Naive thymus-derived CD8-positive, alpha-beta T cell (primary cell): ENCODE data around the gene MYBBP1A. TPM values are rescaled to one million over a fixed set of nuclear protein-coding genes. Genes with fewer than 3 reads are reported as not detected.

Experiments used
- ATAC-seq, 2 donors: fragments of 150-1000 bp; cut with Tn5 transposase in 1 of 2; sonication (Bioruptor Pico), chemical (Tn5 transposase) in 1 of 2; 1 replicate in 1 of 2; 2 replicates in 1 of 2; pipeline ENCODE4 v1.10.0; 2021; ENCODE audit warnings: mild to moderate bottlenecking in 2 of 2, moderate library complexity in 2 of 2
- POLR2A ChIA-PET: fragments of 350-600 bp; sonication (Branson Sonifier 250); formaldehyde crosslinking; loops from one replicate; lab custom pipeline; 2021; ENCODE audit warnings: antibody characterized with exemption; lab: Charles Lee
- DNase-seq, 10 donors: peaks; one replicate each; pipeline versions ENCODE4 v3.0.0 to v3.0.0-alpha.2; 2020 to 2022
- H3K27ac Mint-ChIP-seq, 10 donors: one replicate each; pipeline ENCODE4 v1.8.0; 2020 to 2022; ENCODE audit warnings: mild to moderate bottlenecking in 10 of 10, mixed read lengths in 10 of 10, moderate library complexity in 4 of 10, inconsistent platforms in 1 of 10
- H3K27me3 Mint-ChIP-seq, 5 donors: one replicate each; pipeline ENCODE4 v1.8.0; 2021 to 2022; ENCODE audit warnings: mixed read lengths in 5 of 5
- H3K36me3 Mint-ChIP-seq, 3 donors: one replicate each; pipeline ENCODE4 v1.8.0; 2020 to 2022; ENCODE audit warnings: mixed read lengths in 3 of 3, mild to moderate bottlenecking in 2 of 3, inconsistent platforms in 1 of 3
- H3K4me1 Mint-ChIP-seq, 4 donors: one replicate each; pipeline ENCODE4 v1.8.0; 2021 to 2022; ENCODE audit warnings: mixed read lengths in 4 of 4
- H3K4me3 Mint-ChIP-seq, 10 donors: one replicate each; pipeline ENCODE4 v1.8.0; 2020 to 2022; ENCODE audit warnings: mild to moderate bottlenecking in 10 of 10, mixed read lengths in 10 of 10, moderate library complexity in 6 of 10, inconsistent platforms in 1 of 10
- H3K9me3 Mint-ChIP-seq, 9 donors: one replicate each; pipeline ENCODE4 v1.8.0; 2020 to 2022; ENCODE audit warnings: mixed read lengths in 9 of 9, mild to moderate bottlenecking in 3 of 9, inconsistent platforms in 1 of 9, moderate library complexity in 1 of 9
- polyA plus RNA-seq, 3 donors: library from polyadenylated mRNA; unstranded; fragments of 300-500 nt; fragmentation: Illumina TruSeq; gene quantifications; one replicate each; pipeline ENCODE4 v1.2.3, GENCODE V29; 2021
- total RNA-seq, 8 experiments: library from RNA in 2 of 8; stranded (reverse) in 2 of 8; gene quantifications; one replicate each; pipeline ENCODE4 v1.2.3 and lab custom pipeline; 2021 to 2026

The MYBBP1A gene
- total and polyA plus RNA-seq, 5 experiments from 2014 or later, result 14.0 to 88.6 (median 45.7) TPM

DNA sequence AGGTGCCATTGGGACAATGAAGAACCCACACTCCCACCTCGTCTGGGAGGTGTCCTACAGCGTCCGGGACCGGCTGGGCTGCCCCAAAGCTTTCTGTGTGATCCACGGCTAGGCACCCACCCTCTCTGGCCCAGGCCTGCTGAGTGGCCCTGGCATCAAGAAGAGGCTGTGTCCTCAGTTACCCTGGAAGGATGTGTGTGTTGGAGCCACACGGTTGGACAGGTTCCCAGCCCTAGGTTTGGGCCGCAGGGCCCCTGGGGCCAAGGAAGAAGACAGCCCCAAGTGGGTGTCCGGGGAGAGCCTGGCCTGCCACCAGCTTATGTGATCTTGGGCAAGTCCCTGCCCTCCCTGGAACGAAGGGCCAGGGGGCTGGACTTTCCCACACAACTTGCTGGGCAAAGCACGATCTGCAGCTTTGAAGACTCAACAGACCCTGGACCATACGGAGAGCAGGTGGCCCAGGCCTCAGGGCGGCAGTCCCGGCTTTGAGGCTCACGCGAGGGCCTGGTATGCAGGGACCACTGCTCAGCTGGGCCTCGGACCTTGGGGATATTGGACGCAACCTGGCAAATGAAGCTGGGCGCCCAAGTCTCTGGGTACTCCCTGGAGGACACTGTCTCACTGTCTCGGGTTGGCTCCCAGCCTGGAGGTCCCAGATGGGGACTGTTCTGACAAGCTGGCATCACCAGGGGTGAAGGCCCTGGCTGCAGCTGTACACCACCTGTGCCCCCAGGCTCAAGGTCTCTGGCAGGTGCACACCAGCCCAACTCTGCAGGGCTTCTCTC is 17.5 kb downstream of the MYBBP1A start:
- peak in 1 of 10 donors; percentile 56 for DNase-seq
- peaks cover 0 to 3% (median 0%) of the 10 kb centered on the region in 5 donors for H3K27me3 Mint-ChIP-seq
- POLR2A ChIA-PET, result interaction anchor here (0.8 kb wide), 1 partner anchor 18 kb away, joined by 3 read pairs; no protein-coding TSS in a partner anchor
- no peak for ATAC-seq
- no peaks in the 10 kb centered on the region for H3K9me3 Mint-ChIP-seq
- no peak overlapping the region for H3K4me3 Mint-ChIP-seq
- H3K36me3 Mint-ChIP-seq, result peaks cover 0 to 28% (median 2%) of the 10 kb centered on the region in 3 donors
- peaks cover 0 to 12% (median 11%) of the 10 kb centered on the region in 4 donors for H3K4me1 Mint-ChIP-seq
- no peak overlapping the region for H3K27ac Mint-ChIP-seq

DNA sequence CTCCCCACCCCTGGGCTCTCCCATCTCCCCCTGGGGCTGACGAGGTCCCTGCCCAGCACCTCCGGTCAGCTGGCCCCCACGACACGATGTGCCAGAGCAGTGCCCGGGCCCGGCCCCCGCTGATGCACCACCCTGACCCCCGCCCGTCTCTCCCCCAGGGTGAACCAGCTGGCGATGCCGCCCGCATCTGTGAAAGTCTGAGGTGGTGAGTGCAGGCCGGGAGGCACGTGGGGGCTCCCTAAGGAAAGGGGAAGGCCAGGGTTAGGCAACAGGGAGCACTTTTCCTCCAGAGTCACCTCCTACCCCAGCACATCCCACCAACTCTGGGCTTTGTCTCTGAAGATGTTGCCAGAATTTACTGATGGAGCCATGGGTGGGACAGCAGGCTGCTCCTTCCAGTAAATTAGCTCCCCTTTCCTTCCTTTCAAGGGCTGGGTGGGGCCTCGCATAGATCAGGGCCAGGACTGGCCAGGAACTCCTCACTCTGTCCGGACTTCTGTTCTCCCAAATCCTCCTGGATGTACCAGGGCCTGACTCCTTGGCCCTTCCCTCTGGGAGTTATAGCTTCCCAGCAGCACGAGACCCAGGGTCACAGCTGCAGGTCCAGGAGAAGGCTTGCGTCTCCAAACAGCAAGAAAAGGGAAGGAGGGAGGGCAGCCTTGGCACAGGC is 18.3 kb downstream of the MYBBP1A start:
- Mint-ChIP-seq H3K4me1 (peaks cover 0 to 14% (median 9%) of the 10 kb centered on the region in 4 donors), H3K4me3 (no peak overlapping the region), H3K36me3 (peaks cover 0 to 21% (median 2%) of the 10 kb centered on the region in 3 donors), H3K27me3 (peaks cover 0 to 8% (median 2%) of the 10 kb centered on the region in 5 donors), H3K9me3 (no peaks in the 10 kb centered on the region), H3K27ac (peak overlapping the region in 2 of 10 donors; percentile 5 to 78)
- POLR2A ChIA-PET, result interaction anchor here (0.8 kb wide), 1 partner anchor 19 kb away, joined by 3 read pairs; no protein-coding TSS in a partner anchor
- ATAC-seq, result no peak
- no peak for DNase-seq

DNA sequence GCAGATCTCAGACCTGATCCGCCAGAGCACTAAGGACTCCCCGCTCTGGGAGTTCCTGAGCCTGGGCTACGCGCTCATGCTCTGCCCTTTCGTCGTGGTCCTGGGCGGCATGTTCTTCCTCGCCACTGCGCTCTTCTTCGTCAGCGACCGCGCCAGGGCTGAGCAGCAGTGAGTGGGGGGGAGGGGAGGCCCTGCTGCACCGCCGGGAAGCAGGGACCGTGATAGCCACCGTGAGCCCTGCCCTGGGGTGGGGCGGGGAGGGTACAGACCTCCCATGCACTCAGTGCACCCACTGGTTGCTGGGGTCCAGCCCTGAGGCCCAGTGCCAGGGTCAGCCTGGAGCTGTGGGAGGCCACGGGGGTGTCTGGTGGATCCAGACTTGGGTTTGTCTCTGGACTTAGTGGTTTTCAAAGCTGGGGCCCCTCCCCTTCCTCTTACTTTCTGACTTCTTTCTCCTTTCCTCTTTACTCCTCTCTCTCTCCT is 18.9 kb downstream of the MYBBP1A start:
- no peak overlapping the region for H3K4me3 Mint-ChIP-seq
- POLR2A ChIA-PET, result no interaction called here
- ATAC-seq (no peak), DNase-seq (no peak)
- H3K9me3 Mint-ChIP-seq, result no peaks in the 10 kb centered on the region
- H3K27me3 Mint-ChIP-seq, result peaks cover 0 to 8% (median 3%) of the 10 kb centered on the region in 5 donors
- peaks cover 0 to 14% (median 9%) of the 10 kb centered on the region in 4 donors for H3K4me1 Mint-ChIP-seq
- H3K27ac Mint-ChIP-seq, result no peak overlapping the region
- H3K36me3 Mint-ChIP-seq, result peaks cover 0 to 17% (median 2%) of the 10 kb centered on the region in 3 donors

DNA sequence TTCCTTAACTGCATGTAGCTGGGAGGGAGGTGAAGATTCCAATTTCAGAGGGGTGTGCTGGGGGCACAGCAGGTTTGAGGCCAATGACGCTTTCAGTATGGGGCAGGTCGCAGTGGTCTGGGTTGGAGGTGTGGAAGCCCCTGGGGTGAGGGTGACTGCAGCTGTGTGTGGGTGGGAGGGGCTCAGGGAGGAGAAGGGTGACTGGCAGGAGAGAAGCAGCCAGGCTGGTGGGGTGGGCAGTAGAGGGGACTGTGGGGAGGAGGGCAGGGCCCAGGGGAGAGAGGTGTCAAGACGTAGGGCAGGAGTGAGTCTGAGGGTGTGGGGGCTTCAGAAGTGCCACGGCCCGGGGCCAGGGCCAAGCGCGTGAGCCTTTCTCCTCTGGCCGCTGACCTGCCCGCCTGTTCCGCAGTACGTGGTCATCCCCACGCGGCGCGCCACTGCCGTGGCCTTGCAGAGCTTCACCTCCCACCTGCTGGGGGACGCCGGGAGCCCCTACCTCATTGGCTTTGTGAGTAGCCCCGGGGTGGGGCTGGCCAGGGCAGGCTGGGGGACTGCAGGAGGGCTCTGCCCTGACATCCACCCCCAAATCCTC is 19.4 kb downstream of the MYBBP1A start:
- no peaks in the 10 kb centered on the region for H3K9me3 Mint-ChIP-seq
- H3K36me3 Mint-ChIP-seq, result peaks cover 0 to 12% (median 0%) of the 10 kb centered on the region in 3 donors

DNA sequence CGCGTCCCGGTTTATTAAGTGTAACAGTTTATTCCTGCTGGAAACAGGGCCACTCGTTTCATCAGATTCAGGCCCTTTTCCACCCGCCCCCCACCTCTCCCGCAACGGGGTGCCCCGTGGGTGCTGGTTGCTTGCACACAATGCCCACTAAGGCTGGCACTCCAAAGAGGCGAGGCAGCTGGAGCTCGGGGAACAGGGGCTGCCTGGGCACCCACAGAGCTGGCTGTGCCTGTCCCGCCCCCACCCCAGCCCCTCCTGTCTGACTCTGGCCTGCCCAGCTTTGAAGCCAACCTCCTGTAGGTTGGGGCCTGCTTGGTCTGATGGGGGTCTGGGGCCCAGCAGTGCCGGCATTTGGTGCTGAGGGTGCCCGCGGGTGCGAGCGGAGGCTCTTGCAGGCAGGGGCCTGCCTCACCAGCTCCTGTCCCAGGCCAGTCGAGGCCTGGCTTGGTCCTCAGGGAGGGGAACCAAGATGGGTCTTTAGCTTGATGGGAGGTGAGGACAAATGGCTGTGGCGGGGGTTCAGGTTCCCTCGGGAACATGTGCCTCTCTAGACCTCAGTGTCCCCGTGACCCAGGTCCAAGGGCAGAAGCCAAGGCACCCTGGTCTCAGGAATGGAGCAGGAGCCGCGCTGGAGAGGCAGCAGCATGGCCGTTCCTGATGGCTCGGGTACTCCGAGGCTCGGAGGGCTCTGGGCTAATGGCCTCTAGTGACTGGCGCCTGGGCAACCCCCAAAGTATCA is 20.1 kb downstream of the MYBBP1A start:
- Mint-ChIP-seq H3K27me3 (peaks cover 0 to 11% (median 3%) of the 10 kb centered on the region in 5 donors), H3K4me1 (peaks cover 0 to 14% (median 9%) of the 10 kb centered on the region in 4 donors), H3K9me3 (no peaks in the 10 kb centered on the region), H3K36me3 (peaks cover 0 to 8% (median 0%) of the 10 kb centered on the region in 3 donors), H3K4me3 (no peak overlapping the region), H3K27ac (peak overlapping the region in 1 of 10 donors; percentile 66)
- POLR2A ChIA-PET, result interaction anchor here (0.5 to 0.7 kb wide), 2 partner anchors 31 to 32 kb away, joined by 3 to 5 read pairs; no protein-coding TSS in a partner anchor
- ATAC-seq (no peak), DNase-seq (no peak)

More for the DNA sequence above, 19.4 kb downstream of the MYBBP1A start:
- POLR2A ChIA-PET, result interaction anchor here (0.5 to 0.7 kb wide), 2 partner anchors 31 kb away, joined by 3 to 5 read pairs; no protein-coding TSS in a partner anchor
- Mint-ChIP-seq H3K27ac (peak overlapping the region in 1 of 10 donors; percentile 66), H3K4me1 (peaks cover 0 to 14% (median 9%) of the 10 kb centered on the region in 4 donors), H3K27me3 (peaks cover 0 to 8% (median 3%) of the 10 kb centered on the region in 5 donors), H3K4me3 (no peak overlapping the region)
- ATAC-seq (no peak), DNase-seq (no peak)

DNA sequence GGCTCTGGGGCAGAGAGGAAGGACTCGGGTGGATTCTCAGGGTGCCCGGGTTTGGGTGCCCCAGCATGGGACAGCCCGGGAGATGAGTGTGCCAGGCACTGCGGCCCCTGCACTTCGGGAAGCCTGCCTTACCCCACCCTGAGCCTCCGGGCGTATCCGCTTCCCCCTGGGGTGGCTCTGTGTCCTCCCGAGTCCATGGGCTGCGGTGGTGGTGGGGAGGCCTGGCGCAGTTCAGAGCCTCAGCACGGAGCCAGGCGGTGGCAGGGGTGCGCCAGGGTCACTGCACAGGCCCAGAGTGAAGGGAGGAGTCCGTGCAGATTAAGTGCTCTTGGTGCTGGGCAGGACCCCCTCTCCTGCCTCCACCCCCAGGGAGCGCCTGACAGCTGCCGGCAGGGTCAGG is 20.7 kb downstream of the MYBBP1A start:
- Mint-ChIP-seq H3K9me3 (no peaks in the 10 kb centered on the region), H3K4me3 (no peak overlapping the region), H3K27me3 (peaks cover under 1 to 11% (median 5%) of the 10 kb centered on the region in 5 donors), H3K27ac (no peak overlapping the region), H3K4me1 (peaks cover 0 to 15% (median 10%) of the 10 kb centered on the region in 4 donors), H3K36me3 (peaks cover 0 to 5% (median 0%) of the 10 kb centered on the region in 3 donors)
- DNase-seq (no peak), ATAC-seq (no peak)
- POLR2A ChIA-PET, result no interaction called here

DNA sequence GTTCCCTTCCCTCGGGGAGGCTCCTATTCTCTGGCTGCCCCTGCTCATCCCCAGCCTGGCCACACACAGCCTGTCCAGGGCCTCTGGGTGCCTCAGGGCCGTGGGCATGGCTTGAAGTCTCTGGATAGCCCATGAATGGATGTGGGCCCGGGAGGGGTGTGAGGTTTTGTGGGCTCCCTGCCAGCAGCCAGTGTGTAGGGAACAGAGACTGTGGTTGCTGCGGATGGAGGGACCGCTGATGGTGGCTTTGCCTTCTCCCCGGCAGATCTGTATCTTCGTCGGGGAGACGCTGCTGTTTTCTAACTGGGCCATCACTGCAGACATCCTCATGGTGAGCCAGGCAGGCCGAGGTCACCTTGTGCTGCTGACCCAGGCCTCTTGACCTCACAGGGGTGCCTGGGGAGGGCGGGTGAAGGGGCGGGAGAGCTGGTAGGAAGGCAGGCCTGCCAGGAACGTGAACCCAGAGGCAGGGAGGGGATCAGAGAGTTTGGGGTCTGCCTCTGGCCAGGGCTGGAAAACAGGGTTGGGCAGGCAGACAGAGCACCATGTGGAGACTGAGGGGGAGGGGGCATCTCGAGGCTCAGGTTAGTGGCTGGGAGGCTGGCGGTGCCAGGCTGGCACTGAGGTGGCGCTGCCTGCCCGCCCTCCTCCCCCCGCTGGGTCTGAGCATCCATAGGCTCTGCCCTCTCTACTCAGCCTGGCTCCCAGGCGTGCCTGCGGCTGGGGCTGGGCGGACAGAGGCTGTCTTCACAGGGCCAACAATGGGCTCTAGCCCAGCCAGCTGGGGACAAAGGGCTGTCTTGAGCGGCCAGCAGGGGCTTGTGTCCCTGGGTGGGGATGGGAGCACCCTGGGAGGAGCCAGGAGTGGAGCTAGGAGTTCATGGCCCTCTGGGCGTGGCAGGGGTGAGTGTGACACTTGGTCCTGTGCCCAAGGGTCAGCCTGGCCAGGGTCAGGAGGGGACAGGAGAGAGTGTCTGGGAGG is 21.4 kb downstream of the MYBBP1A start:
- Mint-ChIP-seq H3K27me3 (peaks cover 2 to 12% (median 9%) of the 10 kb centered on the region in 5 donors), H3K4me3 (no peak overlapping the region), H3K4me1 (peaks cover 0 to 16% (median 10%) of the 10 kb centered on the region in 4 donors), H3K27ac (peak overlapping the region in 1 of 10 donors; percentile 77), H3K9me3 (no peaks in the 10 kb centered on the region), H3K36me3 (no peaks in the 10 kb centered on the region)
- POLR2A ChIA-PET, result no interaction called here
- no peak for DNase-seq
- ATAC-seq, result peak; percentile 41 to 51

DNA sequence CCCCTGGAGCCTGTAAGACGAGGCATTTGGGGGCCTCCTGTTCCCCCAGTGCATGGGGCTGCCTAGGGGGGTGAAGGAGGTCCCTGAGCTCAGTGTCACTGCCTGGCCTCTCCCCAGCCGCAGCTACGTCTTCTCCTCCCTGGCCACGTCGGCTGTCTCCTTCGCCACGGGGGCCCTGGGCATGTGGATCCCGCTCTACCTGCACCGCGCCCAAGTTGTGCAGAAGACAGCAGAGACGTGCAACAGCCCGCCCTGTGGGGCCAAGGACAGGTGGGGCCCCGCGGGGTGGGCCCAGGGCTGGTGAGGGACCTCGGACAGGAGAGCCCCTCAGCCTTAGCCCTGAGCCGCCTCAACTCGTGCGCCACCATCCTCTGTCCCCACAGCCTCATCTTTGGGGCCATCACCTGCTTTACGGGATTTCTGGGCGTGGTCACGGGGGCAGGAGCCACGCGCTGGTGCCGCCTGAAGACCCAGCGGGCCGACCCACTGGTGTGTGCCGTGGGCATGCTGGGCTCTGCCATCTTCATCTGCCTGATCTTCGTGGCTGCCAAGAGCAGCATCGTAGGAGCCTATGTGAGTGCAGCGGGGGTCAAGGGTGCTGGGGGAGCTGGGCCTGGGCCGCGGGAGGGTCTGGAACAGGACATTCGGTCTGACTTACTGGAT is 22.2 kb downstream of the MYBBP1A start:
- Mint-ChIP-seq H3K27me3 (peaks cover 2 to 12% (median 9%) of the 10 kb centered on the region in 5 donors), H3K27ac (peak overlapping the region in 1 of 10 donors; percentile 77), H3K36me3 (no peaks in the 10 kb centered on the region), H3K4me1 (peaks cover 0 to 16% (median 10%) of the 10 kb centered on the region in 4 donors), H3K9me3 (no peaks in the 10 kb centered on the region), H3K4me3 (no peak overlapping the region)
- no peak for DNase-seq
- POLR2A ChIA-PET, result no interaction called here
- ATAC-seq, result no peak

DNA sequence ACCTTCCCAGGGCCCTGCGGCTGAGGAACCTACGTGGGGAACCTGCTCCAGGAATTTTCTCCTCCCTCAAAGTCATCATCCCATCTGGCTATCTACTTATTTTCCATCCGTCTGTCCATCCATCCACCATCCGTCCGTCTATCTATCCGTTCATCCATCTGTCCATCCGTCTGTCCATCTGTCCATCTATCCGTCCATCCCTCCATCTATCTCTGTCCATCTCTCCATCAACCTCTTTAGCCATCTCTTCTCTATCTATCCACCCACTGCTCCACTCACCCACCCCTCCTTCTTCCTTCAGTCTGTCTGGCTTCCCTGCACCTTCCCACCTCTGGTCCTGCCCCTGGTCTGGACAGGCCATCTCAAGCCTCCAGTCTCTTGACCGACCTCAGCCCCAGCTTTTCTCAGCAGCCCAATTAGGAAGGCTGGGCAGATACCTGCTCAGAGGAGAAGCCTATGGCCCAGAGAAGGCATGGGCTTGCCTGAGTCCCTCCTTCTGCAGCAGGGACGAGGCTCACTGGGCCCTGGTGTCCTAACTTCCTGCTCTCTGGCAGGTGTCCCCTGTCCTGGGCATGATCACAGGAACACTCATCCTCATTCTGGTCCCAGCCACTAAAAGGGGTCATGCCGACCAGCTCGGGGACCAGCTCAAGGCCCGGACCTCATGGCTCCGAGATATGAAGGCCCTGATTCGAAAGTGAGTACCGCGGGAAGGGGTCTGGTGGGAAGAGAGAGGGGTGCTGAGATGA is 23.0 kb downstream of the MYBBP1A start:
- ATAC-seq (no peak), DNase-seq (no peak)
- no peak overlapping the region for H3K27ac Mint-ChIP-seq
- H3K27me3 Mint-ChIP-seq, result peaks cover 2 to 12% (median 9%) of the 10 kb centered on the region in 5 donors
- POLR2A ChIA-PET, result no interaction called here
- no peak overlapping the region for H3K4me3 Mint-ChIP-seq
- no peaks in the 10 kb centered on the region for H3K9me3 Mint-ChIP-seq
- H3K36me3 Mint-ChIP-seq, result no peaks in the 10 kb centered on the region
- H3K4me1 Mint-ChIP-seq, result peaks cover 0 to 16% (median 10%) of the 10 kb centered on the region in 4 donors
